PC-3 (cell line): ENCODE measurements around the gene HMSD.

Source experiments
- EZH2 ChIP-seq: fragments of 300-600 bp; sonication (generic); IDR thresholded peaks from one replicate; pipeline ENCODE4 v1.6.1; 2017; ENCODE audit warnings: antibody characterized with exemption, mild to moderate bottlenecking, low read length; ENCODE audit not compliant: unreplicated experiment
- EZH2phosphoT487 ChIP-seq: fragments of 300-600 bp; sonication (generic); IDR thresholded peaks from 2 replicates; pipeline ENCODE4 v1.6.1; 2018; ENCODE audit warnings: mild to moderate bottlenecking, antibody characterized with exemption, low read length, borderline replicate concordance
- TF ChIP-seq, protein P1 (sequence below): fragments of 300-600 bp; sonication (generic); conservative IDR thresholded peaks from 2 replicates; pipeline ENCODE4 v1.5.1; 2017; ENCODE audit warnings: antibody characterized with exemption, low read depth, mild to moderate bottlenecking, low read length

DNA sequence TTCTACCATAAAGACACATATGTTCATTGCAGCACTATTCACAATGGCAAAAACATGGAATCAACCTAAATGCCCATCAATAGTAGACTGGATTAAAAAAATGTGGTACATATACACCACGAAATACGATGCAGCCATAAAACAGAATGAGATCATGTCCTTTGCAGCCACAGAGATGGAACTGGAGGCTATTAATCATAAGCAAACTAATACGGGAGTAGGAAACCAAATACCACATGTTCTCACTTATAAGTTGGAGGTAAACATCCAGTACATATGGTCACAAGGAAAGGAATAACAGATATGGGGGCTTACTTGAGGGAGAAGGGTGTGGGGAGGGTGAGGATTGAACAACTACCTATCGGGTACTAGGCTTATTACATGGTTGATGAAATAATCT is 7.7 kb downstream of the HMSD start:
- TF ChIP-seq EZH2 (no peak), EZH2phosphoT487 (no peak)
- TF ChIP-seq, protein P1, sequence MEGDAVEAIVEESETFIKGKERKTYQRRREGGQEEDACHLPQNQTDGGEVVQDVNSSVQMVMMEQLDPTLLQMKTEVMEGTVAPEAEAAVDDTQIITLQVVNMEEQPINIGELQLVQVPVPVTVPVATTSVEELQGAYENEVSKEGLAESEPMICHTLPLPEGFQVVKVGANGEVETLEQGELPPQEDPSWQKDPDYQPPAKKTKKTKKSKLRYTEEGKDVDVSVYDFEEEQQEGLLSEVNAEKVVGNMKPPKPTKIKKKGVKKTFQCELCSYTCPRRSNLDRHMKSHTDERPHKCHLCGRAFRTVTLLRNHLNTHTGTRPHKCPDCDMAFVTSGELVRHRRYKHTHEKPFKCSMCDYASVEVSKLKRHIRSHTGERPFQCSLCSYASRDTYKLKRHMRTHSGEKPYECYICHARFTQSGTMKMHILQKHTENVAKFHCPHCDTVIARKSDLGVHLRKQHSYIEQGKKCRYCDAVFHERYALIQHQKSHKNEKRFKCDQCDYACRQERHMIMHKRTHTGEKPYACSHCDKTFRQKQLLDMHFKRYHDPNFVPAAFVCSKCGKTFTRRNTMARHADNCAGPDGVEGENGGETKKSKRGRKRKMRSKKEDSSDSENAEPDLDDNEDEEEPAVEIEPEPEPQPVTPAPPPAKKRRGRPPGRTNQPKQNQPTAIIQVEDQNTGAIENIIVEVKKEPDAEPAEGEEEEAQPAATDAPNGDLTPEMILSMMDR, result no peak
